ENCODE measurements around the gene ACTG2.

Gene ACTG2

GRCh38 chr2:73915437-73915993 is 22.7 kb downstream of the ACTG2 start:
- DNase-seq, result no peak

- DNase-seq, result no peak
Observed at GRCh38 chr2:73916666-73917065, 23.9 kb downstream of the ACTG2 start.

- DNase-seq, result no peak
Observed at GRCh38 chr2:73917296-73917695, 24.5 kb downstream of the ACTG2 start.

GRCh38 chr2:73917696-73918207 is 24.9 kb downstream of the ACTG2 start:
- DNase-seq, result no peak

- no peak for DNase-seq
Observed at GRCh38 chr2:73918856-73919255, 26.0 kb downstream of the ACTG2 start.

GRCh38 chr2:73919596-73920228 is 26.9 kb downstream of the ACTG2 start:
- no peak for DNase-seq

- peak; percentile 65 to 68 for DNase-seq
Observed at GRCh38 chr2:73920577-73921545, 28.1 kb downstream of the ACTG2 start.

GRCh38 chr2:73921581-73921980 is 28.8 kb downstream of the ACTG2 start:
- DNase-seq, result no peak

GRCh38 chr2:73922681-73923080 is 29.9 kb downstream of the ACTG2 start:
- no peak for DNase-seq

GRCh38 chr2:73925033-73925704 is 32.4 kb downstream of the ACTG2 start:
- DNase-seq, result peak in 1 of 2 experiments; percentile 37

- DNase-seq, result no peak
Observed at GRCh38 chr2:73925853-73926492, 33.2 kb downstream of the ACTG2 start.

GRCh38 chr2:73926493-73927327 is 33.9 kb downstream of the ACTG2 start, which contains the start of gene DGUOK:
DGUOK (plus strand) TSS chr2:73926880; CDS start chr2:73926911, 31 bp downstream.
- peak; percentile 99 to 100 for DNase-seq

GRCh38 chr2:73927344-73927743 is 34.5 kb downstream of the ACTG2 start:
- no peak for DNase-seq

- DNase-seq, result no peak
Observed at GRCh38 chr2:73928963-73929347, 36.1 kb downstream of the ACTG2 start.

GRCh38 chr2:73930386-73930785 is 37.6 kb downstream of the ACTG2 start:
- DNase-seq, result no peak

GRCh38 chr2:73931531-73932500 is 39.0 kb downstream of the ACTG2 start:
- no peak for DNase-seq

GRCh38 chr2:73933194-73933593 is 40.4 kb downstream of the ACTG2 start:
- DNase-seq, result no peak

- no peak for DNase-seq
Observed at GRCh38 chr2:73935641-73936040, 42.8 kb downstream of the ACTG2 start.

- no peak for DNase-seq
Observed at GRCh38 chr2:73937103-73937885, 44.5 kb downstream of the ACTG2 start.

Data from Kasumi-1 (cell line).